Colonic mucosa (tissue), 4 donors: ENCODE results near the gene GRM5. TPM values are rescaled to one million over a fixed set of nuclear protein-coding genes. Genes with fewer than 3 reads are reported as not detected.

Experiments used
- DNase-seq: peaks from one replicate; pipeline ENCODE4 v3.0.0-alpha.2; 2020
- H3K27ac ChIP-seq: fragments of 200-600 bp; one replicate; pipeline ENCODE4 v1.8.0; 2021
- H3K27me3 ChIP-seq: fragments of 200-600 bp; one replicate; pipeline ENCODE4 v1.8.0; 2021
- H3K36me3 ChIP-seq: fragments of 200-600 bp; one replicate; pipeline ENCODE4 v1.8.0; 2021
- H3K4me1 ChIP-seq: fragments of 200-600 bp; one replicate; pipeline ENCODE4 v1.8.0; 2021; ENCODE audit warnings: mild to moderate bottlenecking
- H3K4me3 ChIP-seq: fragments of 200-600 bp; one replicate; pipeline ENCODE4 v1.8.0; 2021
- H3K9ac ChIP-seq, 2 donors: one replicate each; pipeline ENCODE4 v1.7.0; 2013; ENCODE audit warnings: control low read depth in 2 of 2, low read depth in 2 of 2, low read length in 2 of 2
- H3K9me3 ChIP-seq: fragments of 200-600 bp; one replicate; pipeline ENCODE4 v1.8.0; 2021
- intact Hi-C: fragments of 100-400 bp; cut with DNase I; formaldehyde crosslinking; loops from one replicate; pipeline ENCODE4 v1.14.1; 2022
- total RNA-seq, 2 donors: library from RNA; stranded (reverse); fragmentation: NEBNext Ultra II Directional in 1 of 2; extraction: Animal tissue kit (Norgen Biotek cat#: 25700) in 1 of 2; gene quantifications; one replicate each; pipeline ENCODE4 v1.2.1, GENCODE V29; 2021
- TF ChIP-seq, protein P1 (sequence below): fragments of 200-600 bp; IDR thresholded peaks from one replicate; pipeline ENCODE4 v1.8.0; 2022; ENCODE audit warnings: antibody characterized with exemption, mild to moderate bottlenecking
- donor health status: healthy.
- donor health status: DM: no; HTN: no; CAD: no.
- donor health status: DM: no; HTN: no; CAD: no.

GRM5 gene
- total RNA-seq, 2 donors from 2014 or later, result not detected

DNA sequence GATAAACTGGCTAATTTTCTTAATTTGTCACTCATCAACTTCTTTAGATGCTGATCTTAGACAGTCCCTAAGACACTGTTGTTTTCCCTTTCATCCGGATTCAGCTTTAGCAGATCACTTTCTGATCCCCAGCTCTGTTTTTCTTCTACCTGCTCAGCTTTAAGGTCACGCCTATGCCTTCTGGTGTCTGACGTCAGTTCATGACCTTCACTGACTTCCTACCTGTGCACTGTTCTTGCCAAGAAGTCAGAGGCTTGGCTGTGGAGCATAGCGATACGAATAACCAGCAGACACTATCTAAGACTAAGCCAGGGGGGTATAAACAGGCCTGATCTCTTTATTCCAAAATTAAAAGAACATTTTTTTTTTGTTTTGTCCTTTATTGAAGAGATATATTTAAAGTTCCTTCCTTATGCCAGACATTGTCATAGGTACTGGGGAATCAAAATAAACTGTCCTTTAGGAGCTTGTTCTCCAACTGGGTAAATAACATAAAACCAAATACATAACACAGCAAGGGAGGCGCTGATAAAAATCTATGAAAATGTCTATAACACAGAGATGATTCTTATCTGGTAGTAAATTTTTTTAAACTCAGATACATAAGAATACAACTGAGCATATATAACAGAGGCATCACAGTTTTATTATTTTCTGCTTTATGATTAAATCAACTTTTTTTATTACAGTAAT, 376.1 kb downstream of the GRM5 start:
- no peaks in the 10 kb centered on the region for H3K27me3 ChIP-seq
- DNase-seq, result peak; percentile 74
- no peaks in the 10 kb centered on the region for H3K9me3 ChIP-seq
- no peak overlapping the region for H3K4me3 ChIP-seq
- no peak overlapping the region for H3K9ac ChIP-seq
- peak overlapping the region; percentile 46 for H3K27ac ChIP-seq
- intact Hi-C loops, result loop anchor here (10.0 kb wide), 1 partner anchor 125 kb away; no protein-coding TSS in a partner anchor
- TF ChIP-seq, protein P1, sequence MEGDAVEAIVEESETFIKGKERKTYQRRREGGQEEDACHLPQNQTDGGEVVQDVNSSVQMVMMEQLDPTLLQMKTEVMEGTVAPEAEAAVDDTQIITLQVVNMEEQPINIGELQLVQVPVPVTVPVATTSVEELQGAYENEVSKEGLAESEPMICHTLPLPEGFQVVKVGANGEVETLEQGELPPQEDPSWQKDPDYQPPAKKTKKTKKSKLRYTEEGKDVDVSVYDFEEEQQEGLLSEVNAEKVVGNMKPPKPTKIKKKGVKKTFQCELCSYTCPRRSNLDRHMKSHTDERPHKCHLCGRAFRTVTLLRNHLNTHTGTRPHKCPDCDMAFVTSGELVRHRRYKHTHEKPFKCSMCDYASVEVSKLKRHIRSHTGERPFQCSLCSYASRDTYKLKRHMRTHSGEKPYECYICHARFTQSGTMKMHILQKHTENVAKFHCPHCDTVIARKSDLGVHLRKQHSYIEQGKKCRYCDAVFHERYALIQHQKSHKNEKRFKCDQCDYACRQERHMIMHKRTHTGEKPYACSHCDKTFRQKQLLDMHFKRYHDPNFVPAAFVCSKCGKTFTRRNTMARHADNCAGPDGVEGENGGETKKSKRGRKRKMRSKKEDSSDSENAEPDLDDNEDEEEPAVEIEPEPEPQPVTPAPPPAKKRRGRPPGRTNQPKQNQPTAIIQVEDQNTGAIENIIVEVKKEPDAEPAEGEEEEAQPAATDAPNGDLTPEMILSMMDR, result no peak
- H3K36me3 ChIP-seq, result no peaks in the 10 kb centered on the region
- H3K4me1 ChIP-seq, result no peaks in the 10 kb centered on the region

DNA sequence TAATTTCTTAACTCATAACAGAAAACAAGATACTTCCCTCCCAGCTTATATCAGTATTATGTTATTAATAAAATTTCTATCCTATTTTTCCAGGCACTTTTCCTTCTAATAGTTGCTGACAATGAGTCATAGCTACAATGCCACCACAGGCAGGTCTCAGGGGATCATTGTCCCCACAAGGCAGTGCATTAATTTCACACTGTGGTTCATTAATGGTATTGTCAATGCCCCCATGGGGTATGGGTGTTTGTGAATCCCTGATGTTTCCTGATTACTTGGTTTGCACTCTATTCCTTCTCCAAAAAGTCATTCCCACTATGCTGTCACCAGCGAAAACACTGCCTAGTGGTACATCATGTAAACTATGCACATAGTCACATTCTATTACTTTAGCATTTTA, 382.8 kb downstream of the GRM5 start:
- Histone ChIP-seq H3K36me3 (no peaks in the 10 kb centered on the region), H3K27me3 (no peaks in the 10 kb centered on the region), H3K4me3 (no peak overlapping the region), H3K4me1 (no peaks in the 10 kb centered on the region), H3K9me3 (no peaks in the 10 kb centered on the region), H3K9ac (no peak overlapping the region), H3K27ac (no peak overlapping the region)
- DNase-seq, result no peak
- intact Hi-C loops, result no loop called here
- TF ChIP-seq, protein P1, result no peak

DNA sequence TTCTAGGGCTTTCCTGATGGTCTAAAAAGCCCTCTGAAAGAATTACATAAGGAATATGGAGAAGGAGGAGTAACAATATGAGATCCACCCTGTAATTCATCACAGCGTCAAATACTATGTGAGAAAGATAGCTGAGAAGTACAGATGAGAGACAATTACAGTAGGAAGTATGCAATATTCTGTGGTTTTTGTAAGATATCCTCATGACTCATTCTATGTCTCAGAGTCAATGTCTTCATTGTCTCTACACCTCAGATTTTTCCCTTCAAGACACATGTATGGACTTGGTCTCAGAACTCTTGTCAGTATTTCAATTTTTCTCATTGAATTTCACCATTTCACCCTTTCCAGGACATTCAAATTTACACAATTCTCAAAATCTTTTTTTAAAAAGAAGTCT, 385.0 kb downstream of the GRM5 start:
- intact Hi-C loops, result no loop called here
- no peak for DNase-seq
- H3K4me3 ChIP-seq, result no peak overlapping the region
- H3K27ac ChIP-seq, result no peak overlapping the region
- TF ChIP-seq, protein P1, result no peak
- no peak overlapping the region for H3K9ac ChIP-seq
- no peaks in the 10 kb centered on the region for H3K9me3 ChIP-seq
- no peaks in the 10 kb centered on the region for H3K36me3 ChIP-seq
- H3K27me3 ChIP-seq, result no peaks in the 10 kb centered on the region
- H3K4me1 ChIP-seq, result no peaks in the 10 kb centered on the region

DNA sequence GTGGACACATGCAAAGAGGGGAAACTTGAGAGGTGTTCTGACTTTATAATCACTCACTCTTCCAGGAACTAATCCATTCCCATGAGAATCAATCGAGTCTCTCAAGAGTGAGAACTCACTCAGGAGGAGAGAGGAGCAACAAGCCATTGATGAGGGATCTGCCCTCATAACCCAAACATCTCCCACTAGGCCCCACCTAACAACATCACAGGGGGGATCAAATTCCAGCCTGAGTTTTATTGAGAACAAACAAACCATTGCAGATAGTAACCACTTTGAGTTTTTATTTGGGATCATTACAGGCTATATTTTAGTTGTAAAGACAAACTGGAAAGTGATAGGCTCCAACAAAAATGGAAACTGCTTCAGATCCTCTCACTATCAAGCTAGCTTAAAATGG, 399.4 kb downstream of the GRM5 start:
- Histone ChIP-seq H3K27me3 (no peaks in the 10 kb centered on the region), H3K36me3 (no peaks in the 10 kb centered on the region), H3K9ac (no peak overlapping the region), H3K4me1 (no peaks in the 10 kb centered on the region), H3K9me3 (no peaks in the 10 kb centered on the region), H3K27ac (peak overlapping the region; percentile 50), H3K4me3 (no peak overlapping the region)
- DNase-seq, result peak; percentile 74
- TF ChIP-seq, protein P1, result no peak
- intact Hi-C loops, result no loop called here

DNA sequence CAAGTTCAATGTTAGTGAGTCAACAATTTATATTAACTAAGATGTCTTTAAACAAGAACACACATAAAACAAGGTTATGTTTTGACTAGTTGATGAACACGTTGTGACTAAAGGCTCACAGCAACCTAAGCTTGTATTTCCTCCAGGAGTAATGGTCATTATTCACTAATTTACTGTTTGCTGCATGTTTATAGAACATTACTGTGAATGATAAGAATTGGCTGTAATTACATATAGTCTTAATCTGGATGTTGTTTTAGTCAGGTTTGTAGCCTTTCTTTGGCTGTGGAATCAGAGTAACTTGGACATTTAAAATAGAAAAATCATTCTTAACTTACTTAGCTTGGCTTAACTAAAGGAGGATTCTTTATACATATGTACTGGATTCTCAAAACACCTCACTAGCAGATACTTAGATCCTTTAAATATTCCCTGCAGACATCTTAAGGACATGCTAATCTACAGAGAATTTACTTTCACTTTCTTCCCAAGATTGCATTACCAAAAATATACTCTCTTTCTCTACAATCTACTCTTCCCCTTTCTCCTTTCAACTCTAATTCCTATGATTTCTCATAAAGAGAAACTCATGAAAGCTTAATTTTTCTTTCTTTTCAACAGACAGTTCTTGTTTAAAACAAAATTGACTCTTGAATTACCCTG, 408.6 kb downstream of the GRM5 start:
- H3K36me3 ChIP-seq, result no peaks in the 10 kb centered on the region
- no peaks in the 10 kb centered on the region for H3K9me3 ChIP-seq
- no peaks in the 10 kb centered on the region for H3K4me1 ChIP-seq
- no peak for DNase-seq
- intact Hi-C loops, result no loop called here
- no peak overlapping the region for H3K4me3 ChIP-seq
- H3K27ac ChIP-seq, result no peak overlapping the region
- no peak overlapping the region for H3K9ac ChIP-seq
- TF ChIP-seq, protein P1, result no peak
- H3K27me3 ChIP-seq, result no peaks in the 10 kb centered on the region
